Left hindlimb (tissue), 1 donor: ENCODE data around the gene TRIM16.
"Not testable (repeated sequence)": the region's sequence is repeated elsewhere in the genome, so short reads cannot be mapped to it uniquely, and the experiment has no call there.

Experiments
- DNase-seq: peaks from one replicate; pipeline ENCODE4 v3.0.0-alpha.2; 2018

Gene TRIM16

GRCh38 chr17:15657868-15658267 is 26.2 kb downstream of the TRIM16 start:
- no peak for DNase-seq

- no peak for DNase-seq
Observed at GRCh38 chr17:15654886-15655561, 29.1 kb downstream of the TRIM16 start.

GRCh38 chr17:15654401-15654800 is 29.7 kb downstream of the TRIM16 start:
- not testable (repeated sequence) for DNase-seq

GRCh38 chr17:15652960-15653359 is 31.2 kb downstream of the TRIM16 start:
- DNase-seq = no peak

GRCh38 chr17:15651583-15652110 is 32.5 kb downstream of the TRIM16 start:
- peak; percentile 94 for DNase-seq

GRCh38 chr17:15650741-15651582 is 33.1 kb downstream of the TRIM16 start:
- DNase-seq = peak; percentile 40

- DNase-seq = peak; percentile 63
Observed at GRCh38 chr17:15649861-15650421, 34.2 kb downstream of the TRIM16 start.

GRCh38 chr17:15648386-15648785 is 35.7 kb downstream of the TRIM16 start:
- no peak for DNase-seq

GRCh38 chr17:15645942-15646312 is 38.2 kb downstream of the TRIM16 start:
- peak; percentile 64 for DNase-seq

GRCh38 chr17:15645099-15645941 is 38.8 kb downstream of the TRIM16 start:
- DNase-seq = peak; percentile 61

- DNase-seq = not testable (repeated sequence)
Observed at GRCh38 chr17:15642505-15643251, 41.4 kb downstream of the TRIM16 start.

GRCh38 chr17:15642014-15642413 is 42.1 kb downstream of the TRIM16 start:
- not testable (repeated sequence) for DNase-seq

GRCh38 chr17:15630930-15631453 is 53.1 kb downstream of the TRIM16 start:
- not testable (repeated sequence) for DNase-seq

- DNase-seq = not testable (repeated sequence)
Observed at GRCh38 chr17:15629991-15630390, 54.1 kb downstream of the TRIM16 start.

GRCh38 chr17:15623661-15624209 is 60.4 kb downstream of the TRIM16 start:
- not testable (repeated sequence) for DNase-seq

GRCh38 chr17:15623255-15623654 is 60.9 kb downstream of the TRIM16 start:
- not testable (repeated sequence) for DNase-seq

- DNase-seq = not testable (repeated sequence)
Observed at GRCh38 chr17:15622124-15622523, 62.0 kb downstream of the TRIM16 start.

GRCh38 chr17:15619331-15620058 is 64.6 kb downstream of the TRIM16 start, which contains the start of gene FBXW10B:
Gene FBXW10B (minus strand): TSS chr17:15619704. CDS start chr17:15619512, 192 bp downstream.
- not testable (repeated sequence) for DNase-seq

GRCh38 chr17:15616828-15617227 is 67.3 kb downstream of the TRIM16 start:
- DNase-seq = not testable (repeated sequence)

- DNase-seq = not testable (repeated sequence)
Observed at GRCh38 chr17:15615850-15616249, 68.3 kb downstream of the TRIM16 start.
